HCEC 1CT (cell line): ENCODE measurements around the gene CDK15.

Experiments
- DNase-seq: peaks from one replicate; pipeline ENCODE4 v3.0.0-alpha.2; 2017

The CDK15 gene

GRCh38 chr2:201879996-201880395 is 73.7 kb downstream of the CDK15 start:
- DNase-seq, result no peak

- DNase-seq, result no peak
Observed at GRCh38 chr2:201880579-201880978, 74.2 kb downstream of the CDK15 start.

- DNase-seq, result peak; percentile 17
Observed at GRCh38 chr2:201880993-201881611, 74.8 kb downstream of the CDK15 start.

GRCh38 chr2:201881741-201882140 is 75.4 kb downstream of the CDK15 start:
- DNase-seq, result no peak

DNA sequence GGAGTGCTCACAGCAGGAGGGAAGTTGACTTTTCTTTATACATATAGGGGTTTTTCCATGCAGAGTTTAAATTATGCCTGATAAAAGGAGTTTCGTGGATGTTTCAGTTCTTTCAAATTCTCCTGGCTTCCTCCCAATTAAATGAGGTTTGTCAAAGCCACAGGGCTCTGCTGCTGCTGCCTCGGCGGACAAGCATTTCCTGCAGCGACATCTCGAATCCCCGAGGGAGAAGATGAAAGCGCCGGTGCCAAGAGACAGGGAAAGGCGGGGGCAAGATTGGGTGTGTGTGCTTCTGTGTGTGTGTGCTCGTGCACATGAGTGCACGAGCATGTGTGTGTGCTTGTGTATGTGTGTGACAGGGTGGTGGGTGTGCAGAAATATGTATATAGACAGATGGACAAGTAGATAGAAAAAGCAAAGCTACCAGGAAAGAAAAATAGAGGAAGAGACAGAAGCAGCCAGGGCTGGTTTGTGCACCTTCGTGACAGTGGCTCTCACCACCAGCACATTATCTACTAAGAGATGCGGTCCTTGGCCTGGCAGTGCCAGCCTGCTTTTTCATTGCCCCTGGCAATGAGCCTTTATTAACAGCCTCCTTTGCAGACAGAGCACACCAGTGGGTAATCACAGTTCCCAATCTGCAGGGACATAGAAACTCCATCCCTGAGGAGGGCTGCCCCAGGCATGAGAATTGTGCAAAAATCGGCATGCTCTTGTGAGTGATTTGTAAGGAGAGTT is 76.2 kb downstream of the CDK15 start:
- DNase-seq, result no peak

DNA sequence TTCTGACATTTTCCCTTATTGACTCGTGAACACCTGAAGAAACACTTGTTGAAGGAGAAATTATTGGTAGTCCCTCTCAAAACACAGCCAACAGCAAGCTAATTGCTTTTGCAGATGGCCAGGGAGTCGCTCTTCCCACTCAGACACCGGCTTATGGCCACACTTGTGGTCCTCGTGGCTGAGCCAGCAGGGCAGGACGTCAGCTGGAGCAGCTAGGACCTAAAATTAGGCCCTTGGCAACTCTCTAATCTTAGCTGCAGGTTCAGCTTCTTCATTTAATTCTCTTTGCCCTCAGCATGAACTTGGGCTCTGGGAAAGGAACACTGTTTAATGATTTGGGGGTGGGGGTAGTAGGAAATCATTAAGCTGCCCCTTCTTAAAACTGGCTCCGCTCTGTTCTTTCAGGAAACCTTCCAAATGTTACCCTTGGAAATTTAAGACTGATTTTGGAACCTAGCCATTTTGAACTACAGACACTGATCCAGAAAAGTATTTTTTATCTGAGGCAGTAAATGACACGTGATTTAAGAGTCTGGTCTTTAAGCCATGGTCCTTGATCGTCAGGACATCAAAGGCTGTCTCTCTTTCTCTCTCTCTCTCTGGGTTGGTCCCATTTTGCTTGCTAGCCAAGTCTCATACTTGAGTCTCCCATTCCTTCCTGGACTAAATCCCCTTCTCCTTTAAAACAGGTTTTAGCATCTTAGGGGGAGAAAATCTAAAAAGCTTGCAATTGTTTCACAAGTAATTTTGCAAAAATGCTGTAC is 77.5 kb downstream of the CDK15 start:
- DNase-seq, result no peak

DNA sequence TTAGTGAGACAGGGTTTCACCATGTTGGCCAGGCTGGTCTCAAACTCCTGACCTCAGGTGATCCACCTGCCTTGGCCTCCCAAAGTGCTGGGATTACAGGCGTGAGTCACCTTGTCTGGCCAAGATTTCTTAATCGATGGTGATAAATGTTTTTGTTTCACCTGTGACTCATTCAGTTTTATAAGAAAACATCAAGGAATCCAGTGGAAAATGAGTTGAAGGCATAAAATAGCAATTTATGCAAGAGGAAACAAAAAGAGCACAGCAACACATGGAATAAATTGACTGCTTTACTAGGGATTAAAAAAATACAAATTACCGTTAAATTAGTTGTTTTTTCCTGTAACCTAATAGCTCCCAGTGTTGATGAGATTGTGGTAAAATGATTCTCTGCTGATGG is 80.2 kb downstream of the CDK15 start:
- DNase-seq, result peak; percentile 72

GRCh38 chr2:201887773-201888425 is 81.6 kb downstream of the CDK15 start:
- no peak for DNase-seq

- no peak for DNase-seq
Observed at GRCh38 chr2:201888426-201888800, 82.1 kb downstream of the CDK15 start.

DNA sequence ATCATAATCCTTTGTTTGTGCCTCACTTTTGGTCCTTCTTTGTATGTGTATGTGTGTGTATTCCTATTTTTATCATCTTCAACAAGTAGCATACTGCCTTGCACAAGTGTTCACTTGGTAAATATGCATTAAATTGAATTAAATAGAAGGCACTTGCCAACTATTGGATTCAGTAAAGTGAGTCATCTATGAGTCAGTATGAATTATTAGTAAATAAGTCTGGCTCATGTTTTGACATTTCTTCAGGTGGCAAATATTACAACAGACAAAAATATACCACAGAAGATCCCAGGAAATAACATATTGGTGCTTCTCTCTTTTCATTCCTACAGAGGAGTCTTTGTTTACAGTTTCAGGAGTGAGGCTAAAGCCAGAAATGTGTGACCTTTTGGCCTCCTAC is 84.1 kb downstream of the CDK15 start:
- DNase-seq, result peak; percentile 67

- no peak for DNase-seq
Observed at GRCh38 chr2:201891676-201892075, 85.3 kb downstream of the CDK15 start.

DNA sequence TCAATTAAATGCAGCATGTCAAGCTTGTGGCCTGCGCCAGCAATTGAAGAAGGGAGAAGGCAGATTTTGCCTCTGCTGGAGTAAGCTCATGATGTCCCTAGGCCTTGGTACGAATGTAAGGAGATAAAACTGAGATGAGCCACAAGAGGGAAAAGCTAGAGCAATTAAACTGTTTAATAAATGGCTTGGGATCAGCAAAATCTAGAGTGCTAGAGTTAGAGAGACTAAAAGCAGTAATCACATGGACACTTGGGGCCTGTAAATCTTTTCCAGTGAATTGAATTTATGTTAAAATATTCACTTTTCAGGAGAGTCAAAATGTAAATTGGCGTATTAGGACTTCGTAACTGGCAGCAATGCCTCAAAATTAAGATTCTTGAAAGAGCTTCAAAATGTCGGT is 86.2 kb downstream of the CDK15 start:
- no peak for DNase-seq

- no peak for DNase-seq
Observed at GRCh38 chr2:201900362-201900761, 94.0 kb downstream of the CDK15 start.

GRCh38 chr2:201901786-201902185 is 95.4 kb downstream of the CDK15 start:
- no peak for DNase-seq

GRCh38 chr2:201904538-201905420 is 98.4 kb downstream of the CDK15 start:
- peak; percentile 54 for DNase-seq

DNA sequence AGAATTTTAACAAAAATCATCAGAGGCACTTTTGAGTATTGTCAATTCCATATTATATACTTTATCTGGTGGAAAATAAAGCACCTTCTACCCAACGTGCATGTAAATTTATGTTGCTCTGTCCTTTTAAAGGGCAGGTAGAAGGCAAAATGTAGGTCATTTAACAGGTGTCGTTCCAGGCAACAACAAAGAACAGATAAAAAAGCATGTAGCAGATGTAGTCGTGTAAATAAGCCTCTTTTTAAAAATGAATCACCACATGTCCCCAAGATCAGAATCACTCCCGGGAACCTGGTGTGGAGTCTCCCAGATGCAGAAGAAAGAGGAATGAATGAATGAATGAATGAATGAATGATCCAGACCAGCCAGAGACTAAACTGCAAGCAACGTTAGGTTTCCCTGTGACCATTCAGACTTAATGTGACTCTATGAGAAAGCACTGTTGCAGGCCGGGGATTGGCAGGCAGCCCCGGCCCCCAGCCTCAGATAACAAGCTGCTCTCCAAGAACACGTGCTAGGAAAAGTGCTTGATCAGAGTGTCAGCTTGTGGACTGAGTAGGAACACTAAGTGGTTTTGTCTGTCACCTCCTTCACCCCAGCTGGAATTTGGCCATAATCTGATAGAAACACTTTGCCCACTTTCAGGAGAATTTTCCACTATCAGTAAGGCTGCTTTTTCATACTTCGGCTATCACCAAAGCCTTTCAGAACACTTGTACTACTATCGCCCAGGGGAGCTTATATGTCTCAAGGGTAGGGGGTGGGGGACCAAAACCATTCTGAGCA is 100.6 kb downstream of the CDK15 start:
- DNase-seq, result no peak

GRCh38 chr2:201907563-201907881 is 101.2 kb downstream of the CDK15 start:
- no peak for DNase-seq

DNA sequence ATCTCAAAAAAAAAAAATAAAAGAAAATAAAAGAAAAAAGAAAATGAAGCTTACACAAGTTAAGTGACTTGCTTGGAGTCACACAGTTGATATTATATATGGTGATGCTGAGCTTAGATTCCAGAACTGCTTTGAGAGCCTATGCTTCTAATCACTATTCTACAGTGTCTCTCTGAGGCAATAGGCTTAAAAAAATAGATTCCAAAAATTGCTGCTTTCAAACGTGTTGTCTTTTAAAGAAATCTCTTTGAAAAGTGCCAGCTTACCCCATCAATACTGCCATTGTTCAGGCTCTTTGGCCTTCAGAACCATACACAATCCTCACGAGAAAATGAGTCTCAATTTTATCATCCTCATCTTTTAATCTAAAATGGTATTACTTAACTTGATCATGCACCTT is 102.6 kb downstream of the CDK15 start:
- peak; percentile 9 for DNase-seq

DNA sequence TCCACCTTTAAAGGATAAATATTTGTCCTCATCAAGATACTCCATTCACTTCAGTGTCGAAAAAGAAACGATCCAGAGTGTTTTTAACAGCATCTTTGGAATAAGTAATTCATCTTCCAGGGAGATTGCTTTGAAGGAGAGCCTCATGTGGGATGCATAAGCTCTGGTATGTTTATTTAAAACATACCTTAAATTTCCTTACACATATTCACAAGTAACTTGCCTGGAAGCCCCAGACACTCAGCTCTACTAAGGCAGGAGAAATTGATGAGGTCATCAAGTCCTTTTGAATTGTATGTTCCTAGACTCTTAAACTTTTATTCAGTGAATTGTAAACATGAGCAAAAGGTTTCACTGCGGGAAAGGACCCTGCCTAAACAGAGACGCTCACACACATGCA is 103.0 kb downstream of the CDK15 start:
- DNase-seq, result peak; percentile 88

- DNase-seq, result peak; percentile 60
Observed at GRCh38 chr2:201909961-201910361, 103.6 kb downstream of the CDK15 start.

DNA sequence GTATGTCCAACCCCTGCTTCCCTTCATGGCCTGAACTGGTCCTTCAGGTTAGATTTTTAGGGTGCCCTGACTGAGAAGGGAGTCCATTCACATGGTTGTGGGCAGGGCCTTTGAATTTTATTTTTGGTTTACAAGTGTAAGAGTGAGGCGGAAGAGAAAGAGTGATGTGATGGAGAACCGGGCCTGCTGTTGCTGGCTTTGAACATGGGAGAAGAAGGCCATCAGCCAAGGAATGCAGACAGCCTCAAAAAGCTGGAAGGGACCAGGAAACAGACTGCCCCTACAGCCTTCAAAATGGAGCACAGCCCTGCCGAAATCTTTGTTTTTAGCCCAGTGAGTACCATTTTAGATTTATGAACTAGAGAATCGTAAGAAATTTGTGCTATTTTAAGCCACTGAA is 105.0 kb downstream of the CDK15 start:
- no peak for DNase-seq

DNA sequence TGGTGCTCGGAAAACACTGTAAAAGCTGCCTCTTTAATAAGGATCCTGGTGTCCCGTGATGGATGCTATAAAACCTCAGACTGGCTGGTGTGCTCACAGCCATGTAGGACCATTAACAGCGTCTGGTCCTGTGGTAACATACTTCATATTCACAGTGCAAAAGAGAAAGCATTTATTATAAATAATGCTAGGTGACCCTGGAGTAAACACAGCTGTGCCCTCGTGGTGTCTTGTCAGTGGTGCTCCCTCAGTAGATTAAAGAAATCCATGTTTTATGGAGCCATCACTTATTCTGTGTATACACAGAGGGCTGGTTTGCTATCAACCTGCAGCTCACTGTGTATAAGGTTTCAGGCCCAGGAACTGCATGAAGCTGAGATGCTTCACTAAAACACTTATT is 106.9 kb downstream of the CDK15 start:
- DNase-seq, result no peak
